ENCODE data around the gene AGTR1. TPM values are rescaled to one million over a fixed set of nuclear protein-coding genes. Genes with fewer than 3 reads are reported as not detected.

Gene AGTR1
- total and polyA plus RNA-seq, 10 of the 15 experiments (the other 5 are each of a cell fraction or from before 2014, with no cell fraction given), result not detected

DNA sequence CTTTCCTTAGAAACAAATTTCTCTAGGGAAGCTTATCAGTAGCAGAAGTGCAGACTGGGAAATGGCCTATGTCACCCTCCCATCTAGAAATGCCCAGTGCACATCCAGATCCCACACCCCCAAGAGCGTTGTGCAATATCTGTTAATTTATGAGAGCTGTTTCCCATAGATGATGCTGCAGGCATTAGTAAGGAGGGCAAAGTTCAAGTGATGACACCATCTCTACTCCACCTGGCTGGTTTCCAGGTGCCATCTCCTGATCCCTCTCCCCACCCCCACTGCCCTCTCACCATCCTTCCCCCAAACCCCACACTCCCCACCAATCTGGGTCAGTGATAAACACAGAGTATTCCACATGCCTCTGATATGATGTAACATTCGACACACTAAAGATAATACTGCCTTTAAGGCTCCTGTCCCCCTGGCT, 39.4 kb downstream of the AGTR1 start:
- Histone ChIP-seq H3K4me3 (no peak overlapping the region), H3K27ac (ENCODE audit: control insufficient read depth, insufficient read depth) (no peak overlapping the region), H3K27me3 (replicated peaks in 1 of 2; ENCODE audit: control insufficient read depth in 2 of 2, insufficient read depth in 2 of 2, low read length in 1 of 2) (no peaks in the 10 kb centered on the region), H4K20me1 (ENCODE audit: control insufficient read depth, insufficient read depth) (no peaks in the 10 kb centered on the region), H3K9ac (ENCODE audit: control insufficient read depth, insufficient read depth, low read length) (no peak overlapping the region), H3K36me3 (ENCODE audit: control insufficient read depth in 2 of 2, insufficient read depth in 2 of 2, low read length in 1 of 2) (no peaks in the 10 kb centered on the region), H3K9me3 (replicated peaks; ENCODE audit: control insufficient read depth, insufficient read depth, low read length) (no peaks in the 10 kb centered on the region), H2AFZ (ENCODE audit: control insufficient read depth, low read depth, low read length) (no peak overlapping the region), H3K79me2 (ENCODE audit: control insufficient read depth, insufficient read depth, low read length) (no peaks in the 10 kb centered on the region), H3K4me1 (ENCODE audit: control insufficient read depth, insufficient read depth, low read length) (no peaks in the 10 kb centered on the region), H3K4me2 (ENCODE audit: control insufficient read depth, insufficient read depth) (no peak overlapping the region)
- in situ Hi-C loops (cut with MboI), result no loop called here
- no TSS peak for BruUV-seq (replicated peaks)
- 10% methylated on average over 2 of the region's 2 CpGs for WGBS (ENCODE audit: insufficient coverage, insufficient replicate concordance, low lambda C conversion rate, missing lambda C conversion rate)
- intact Hi-C loops (cut with micrococcal nuclease; ENCODE audit: unreplicated experiment), result no loop called here
- POLR2A ChIA-PET, result no interaction called here
- SMC1A ChIA-PET (ENCODE audit: uncharacterized antibody, unreplicated experiment), result interaction anchor here (1.7 kb wide), 1 partner anchor 10 kb away, joined by 5 read pairs; no protein-coding TSS in a partner anchor
- FAIRE-seq, result no peak
- RAD21 ChIA-PET (ENCODE audit: unreplicated experiment), result no interaction called here
- no peak for ATAC-seq
- CTCF ChIA-PET, result no interaction called here
- no peak for DNase-seq (ENCODE audit: low read depth, low spot score)
- no peak for TF ChIP-seq ZNF622 (IDR thresholded peaks at IDR 0.05)
- TF ChIP-seq, protein P1, sequence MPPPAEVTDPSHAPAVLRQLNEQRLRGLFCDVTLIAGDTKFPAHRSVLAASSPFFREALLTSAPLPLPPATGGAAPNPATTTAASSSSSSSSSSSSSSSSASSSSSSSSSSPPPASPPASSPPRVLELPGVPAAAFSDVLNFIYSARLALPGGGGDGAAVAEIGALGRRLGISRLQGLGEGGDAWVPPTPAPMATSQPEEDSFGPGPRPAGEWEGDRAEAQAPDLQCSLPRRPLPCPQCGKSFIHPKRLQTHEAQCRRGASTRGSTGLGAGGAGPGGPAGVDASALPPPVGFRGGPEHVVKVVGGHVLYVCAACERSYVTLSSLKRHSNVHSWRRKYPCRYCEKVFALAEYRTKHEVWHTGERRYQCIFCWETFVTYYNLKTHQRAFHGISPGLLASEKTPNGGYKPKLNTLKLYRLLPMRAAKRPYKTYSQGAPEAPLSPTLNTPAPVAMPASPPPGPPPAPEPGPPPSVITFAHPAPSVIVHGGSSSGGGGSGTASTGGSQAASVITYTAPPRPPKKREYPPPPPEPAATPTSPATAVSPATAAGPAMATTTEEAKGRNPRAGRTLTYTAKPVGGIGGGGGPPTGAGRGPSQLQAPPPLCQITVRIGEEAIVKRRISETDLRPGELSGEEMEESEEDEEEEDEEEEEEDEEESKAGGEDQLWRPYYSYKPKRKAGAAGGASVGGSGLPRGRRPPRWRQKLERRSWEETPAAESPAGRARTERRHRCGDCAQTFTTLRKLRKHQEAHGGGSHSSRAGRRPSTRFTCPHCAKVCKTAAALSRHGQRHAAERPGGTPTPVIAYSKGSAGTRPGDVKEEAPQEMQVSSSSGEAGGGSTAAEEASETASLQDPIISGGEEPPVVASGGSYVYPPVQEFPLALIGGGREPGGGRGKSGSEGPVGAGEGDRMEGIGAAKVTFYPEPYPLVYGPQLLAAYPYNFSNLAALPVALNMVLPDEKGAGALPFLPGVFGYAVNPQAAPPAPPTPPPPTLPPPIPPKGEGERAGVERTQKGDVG (CRISPR knock-in tag; IDR thresholded peaks at IDR 0.05), result no peak
- TF ChIP-seq CBFB (IDR thresholded peaks at IDR 0.05; ENCODE audit: low read depth), result no peak
- no peak for TF ChIP-seq SMAD1 (IDR thresholded peaks at IDR 0.05; ENCODE audit: low read depth, partially characterized antibody)
- TF ChIP-seq ZNF217 (IDR thresholded peaks at IDR 0.05), result no peak
- TF ChIP-seq, protein P2, sequence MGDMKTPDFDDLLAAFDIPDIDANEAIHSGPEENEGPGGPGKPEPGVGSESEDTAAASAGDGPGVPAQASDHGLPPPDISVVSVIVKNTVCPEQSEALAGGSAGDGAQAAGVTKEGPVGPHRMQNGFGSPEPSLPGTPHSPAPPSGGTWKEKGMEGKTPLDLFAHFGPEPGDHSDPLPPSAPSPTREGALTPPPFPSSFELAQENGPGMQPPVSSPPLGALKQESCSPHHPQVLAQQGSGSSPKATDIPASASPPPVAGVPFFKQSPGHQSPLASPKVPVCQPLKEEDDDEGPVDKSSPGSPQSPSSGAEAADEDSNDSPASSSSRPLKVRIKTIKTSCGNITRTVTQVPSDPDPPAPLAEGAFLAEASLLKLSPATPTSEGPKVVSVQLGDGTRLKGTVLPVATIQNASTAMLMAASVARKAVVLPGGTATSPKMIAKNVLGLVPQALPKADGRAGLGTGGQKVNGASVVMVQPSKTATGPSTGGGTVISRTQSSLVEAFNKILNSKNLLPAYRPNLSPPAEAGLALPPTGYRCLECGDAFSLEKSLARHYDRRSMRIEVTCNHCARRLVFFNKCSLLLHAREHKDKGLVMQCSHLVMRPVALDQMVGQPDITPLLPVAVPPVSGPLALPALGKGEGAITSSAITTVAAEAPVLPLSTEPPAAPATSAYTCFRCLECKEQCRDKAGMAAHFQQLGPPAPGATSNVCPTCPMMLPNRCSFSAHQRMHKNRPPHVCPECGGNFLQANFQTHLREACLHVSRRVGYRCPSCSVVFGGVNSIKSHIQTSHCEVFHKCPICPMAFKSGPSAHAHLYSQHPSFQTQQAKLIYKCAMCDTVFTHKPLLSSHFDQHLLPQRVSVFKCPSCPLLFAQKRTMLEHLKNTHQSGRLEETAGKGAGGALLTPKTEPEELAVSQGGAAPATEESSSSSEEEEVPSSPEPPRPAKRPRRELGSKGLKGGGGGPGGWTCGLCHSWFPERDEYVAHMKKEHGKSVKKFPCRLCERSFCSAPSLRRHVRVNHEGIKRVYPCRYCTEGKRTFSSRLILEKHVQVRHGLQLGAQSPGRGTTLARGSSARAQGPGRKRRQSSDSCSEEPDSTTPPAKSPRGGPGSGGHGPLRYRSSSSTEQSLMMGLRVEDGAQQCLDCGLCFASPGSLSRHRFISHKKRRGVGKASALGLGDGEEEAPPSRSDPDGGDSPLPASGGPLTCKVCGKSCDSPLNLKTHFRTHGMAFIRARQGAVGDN (IDR thresholded peaks at IDR 0.05), result no peak
- TF ChIP-seq TCF3 (IDR thresholded peaks at IDR 0.05; ENCODE audit: borderline replicate concordance, insufficient read depth, low read depth, low read length), result no peak
- TF ChIP-seq, protein P3, sequence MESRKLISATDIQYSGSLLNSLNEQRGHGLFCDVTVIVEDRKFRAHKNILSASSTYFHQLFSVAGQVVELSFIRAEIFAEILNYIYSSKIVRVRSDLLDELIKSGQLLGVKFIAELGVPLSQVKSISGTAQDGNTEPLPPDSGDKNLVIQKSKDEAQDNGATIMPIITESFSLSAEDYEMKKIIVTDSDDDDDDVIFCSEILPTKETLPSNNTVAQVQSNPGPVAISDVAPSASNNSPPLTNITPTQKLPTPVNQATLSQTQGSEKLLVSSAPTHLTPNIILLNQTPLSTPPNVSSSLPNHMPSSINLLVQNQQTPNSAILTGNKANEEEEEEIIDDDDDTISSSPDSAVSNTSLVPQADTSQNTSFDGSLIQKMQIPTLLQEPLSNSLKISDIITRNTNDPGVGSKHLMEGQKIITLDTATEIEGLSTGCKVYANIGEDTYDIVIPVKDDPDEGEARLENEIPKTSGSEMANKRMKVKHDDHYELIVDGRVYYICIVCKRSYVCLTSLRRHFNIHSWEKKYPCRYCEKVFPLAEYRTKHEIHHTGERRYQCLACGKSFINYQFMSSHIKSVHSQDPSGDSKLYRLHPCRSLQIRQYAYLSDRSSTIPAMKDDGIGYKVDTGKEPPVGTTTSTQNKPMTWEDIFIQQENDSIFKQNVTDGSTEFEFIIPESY (IDR thresholded peaks at IDR 0.05), result no peak
- TF ChIP-seq PML (IDR thresholded peaks at IDR 0.05; ENCODE audit: low read length), result no peak
- TF ChIP-seq ZNF384 (IDR thresholded peaks at IDR 0.05; ENCODE audit: borderline replicate concordance, low read depth, low read length), result no peak
- TF ChIP-seq ZNF274 (IDR thresholded peaks at IDR 0.05; ENCODE audit: insufficient read depth, insufficient read length), result no peak
- TF ChIP-seq, protein P4, sequence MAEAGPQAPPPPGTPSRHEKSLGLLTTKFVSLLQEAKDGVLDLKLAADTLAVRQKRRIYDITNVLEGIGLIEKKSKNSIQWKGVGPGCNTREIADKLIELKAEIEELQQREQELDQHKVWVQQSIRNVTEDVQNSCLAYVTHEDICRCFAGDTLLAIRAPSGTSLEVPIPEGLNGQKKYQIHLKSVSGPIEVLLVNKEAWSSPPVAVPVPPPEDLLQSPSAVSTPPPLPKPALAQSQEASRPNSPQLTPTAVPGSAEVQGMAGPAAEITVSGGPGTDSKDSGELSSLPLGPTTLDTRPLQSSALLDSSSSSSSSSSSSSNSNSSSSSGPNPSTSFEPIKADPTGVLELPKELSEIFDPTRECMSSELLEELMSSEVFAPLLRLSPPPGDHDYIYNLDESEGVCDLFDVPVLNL (IDR thresholded peaks at IDR 0.05; ENCODE audit: low read depth, low read length), result no peak
- no peak for TF ChIP-seq CEBPB (IDR thresholded peaks at IDR 0.05; ENCODE audit: borderline replicate concordance in 1 of 2, low read depth in 2 of 2, low read length in 2 of 2)
